ENCODE data around the gene METTL21C.

The METTL21C gene

DNA sequence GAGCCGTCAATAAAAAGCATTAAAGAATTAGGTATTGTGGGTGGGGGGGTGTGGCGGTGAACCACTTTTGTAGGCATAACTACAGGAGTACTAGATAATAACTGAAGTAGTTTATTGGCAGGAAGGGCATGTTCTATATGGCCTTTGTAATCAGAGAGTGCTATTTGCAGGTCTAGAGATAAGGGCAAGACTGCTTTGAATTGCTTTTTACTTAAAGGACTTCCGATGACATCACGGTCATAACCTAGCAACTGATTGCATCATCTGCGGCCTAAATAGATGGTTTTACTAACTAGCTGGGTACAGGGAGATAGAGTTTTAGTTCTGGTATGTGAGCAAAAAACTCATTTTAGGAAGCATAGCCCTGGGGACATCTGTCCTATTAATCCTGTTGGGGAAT lies 24.7 kb downstream of the METTL21C start:
- no peak for DNase-seq (ENCODE audit: extremely low read depth, low read depth)
- TF ChIP-seq, protein P1, sequence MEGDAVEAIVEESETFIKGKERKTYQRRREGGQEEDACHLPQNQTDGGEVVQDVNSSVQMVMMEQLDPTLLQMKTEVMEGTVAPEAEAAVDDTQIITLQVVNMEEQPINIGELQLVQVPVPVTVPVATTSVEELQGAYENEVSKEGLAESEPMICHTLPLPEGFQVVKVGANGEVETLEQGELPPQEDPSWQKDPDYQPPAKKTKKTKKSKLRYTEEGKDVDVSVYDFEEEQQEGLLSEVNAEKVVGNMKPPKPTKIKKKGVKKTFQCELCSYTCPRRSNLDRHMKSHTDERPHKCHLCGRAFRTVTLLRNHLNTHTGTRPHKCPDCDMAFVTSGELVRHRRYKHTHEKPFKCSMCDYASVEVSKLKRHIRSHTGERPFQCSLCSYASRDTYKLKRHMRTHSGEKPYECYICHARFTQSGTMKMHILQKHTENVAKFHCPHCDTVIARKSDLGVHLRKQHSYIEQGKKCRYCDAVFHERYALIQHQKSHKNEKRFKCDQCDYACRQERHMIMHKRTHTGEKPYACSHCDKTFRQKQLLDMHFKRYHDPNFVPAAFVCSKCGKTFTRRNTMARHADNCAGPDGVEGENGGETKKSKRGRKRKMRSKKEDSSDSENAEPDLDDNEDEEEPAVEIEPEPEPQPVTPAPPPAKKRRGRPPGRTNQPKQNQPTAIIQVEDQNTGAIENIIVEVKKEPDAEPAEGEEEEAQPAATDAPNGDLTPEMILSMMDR (IDR thresholded peaks at IDR 0.05; ENCODE audit: low read depth, low read length), result no peak

GRCh38 chr13:102667911-102668310 lies 26.9 kb downstream of the METTL21C start:
- TF ChIP-seq, protein P1 (IDR thresholded peaks at IDR 0.05; ENCODE audit: low read depth, low read length), result no peak
- DNase-seq (ENCODE audit: extremely low read depth, low read depth), result no peak

GRCh38 chr13:102667023-102667422 lies 27.8 kb downstream of the METTL21C start:
- DNase-seq (ENCODE audit: extremely low read depth, low read depth), result no peak
- TF ChIP-seq, protein P1 (IDR thresholded peaks at IDR 0.05; ENCODE audit: low read depth, low read length), result no peak

- TF ChIP-seq, protein P1 (IDR thresholded peaks at IDR 0.05; ENCODE audit: low read depth, low read length), result no peak
- no peak for DNase-seq (ENCODE audit: extremely low read depth, low read depth)
Measured at GRCh38 chr13:102659168-102659713, 35.6 kb downstream of the METTL21C start.

GRCh38 chr13:102658660-102659059 lies 36.2 kb downstream of the METTL21C start:
- TF ChIP-seq, protein P1 (IDR thresholded peaks at IDR 0.05; ENCODE audit: low read depth, low read length), result no peak
- DNase-seq (ENCODE audit: extremely low read depth, low read depth), result no peak

DNA sequence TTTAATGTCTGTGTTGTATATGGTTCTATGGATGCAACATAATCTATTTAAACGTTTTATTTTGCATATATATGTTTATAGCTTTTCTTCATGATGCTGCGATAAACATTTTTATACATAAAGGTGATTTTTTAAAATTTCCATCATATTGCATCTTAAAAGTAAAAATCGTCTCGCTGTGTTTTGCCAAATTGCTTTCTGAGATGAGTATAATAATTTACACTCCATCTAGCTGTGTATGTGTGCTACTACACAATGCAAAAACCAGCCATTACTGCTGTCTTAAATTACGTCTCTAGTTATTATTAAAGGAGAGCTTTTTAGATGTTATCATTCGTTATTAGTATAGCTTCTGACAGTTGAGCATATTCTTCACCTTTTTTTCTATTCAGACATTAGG lies 37.2 kb downstream of the METTL21C start:
- DNase-seq (ENCODE audit: extremely low read depth, low read depth), result no peak
- TF ChIP-seq, protein P1 (IDR thresholded peaks at IDR 0.05; ENCODE audit: low read depth, low read length), result peak; percentile 5

GRCh38 chr13:102654756-102655155 lies 40.1 kb downstream of the METTL21C start:
- DNase-seq (ENCODE audit: extremely low read depth, low read depth), result no peak
- TF ChIP-seq, protein P1 (IDR thresholded peaks at IDR 0.05; ENCODE audit: low read depth, low read length), result no peak
